Measurements from ENCODE around the gene ID2. TPM values are rescaled to one million over a fixed set of nuclear protein-coding genes. Genes with fewer than 3 reads are reported as not detected.

The ID2 gene
- total and polyA plus RNA-seq, 2 of the 13 experiments (the other 11 are each of a cell fraction or from before 2014, with no cell fraction given), result 214 to 719 TPM

GRCh38 chr2:8678731-8679566 lies 2.9 kb upstream of the ID2 start (continued):
- TF ChIP-seq CSRNP2 (CRISPR knock-in tag; conservative IDR thresholded peaks at IDR 0.05; ENCODE audit: low read depth), result 0 out of 2 replicates have a peak, but pooled peaks have one; percentile 47
- no peak for TF ChIP-seq EHMT2 (IDR thresholded peaks at IDR 0.05; ENCODE audit: borderline replicate concordance, low read depth, low read length)
- no peak for TF ChIP-seq TMF1 (CRISPR knock-in tag; IDR thresholded peaks at IDR 0.05; ENCODE audit: low read depth)
- TF ChIP-seq MTERF4 (CRISPR knock-in tag; IDR thresholded peaks at IDR 0.05), result peak; percentile 44; the same call in 1 of the 2 replicates
- 0 out of 2 replicates have a peak, but pooled peaks have one; percentile 16 for TF ChIP-seq ZNF770 (CRISPR knock-in tag; IDR thresholded peaks at IDR 0.05)
- peak; percentile 74 for TF ChIP-seq SALL1 (CRISPR knock-in tag; IDR thresholded peaks at IDR 0.05)
- peak; percentile 76 for TF ChIP-seq RARA (CRISPR knock-in tag; IDR thresholded peaks at IDR 0.05)
- TF ChIP-seq E2F1 (CRISPR knock-in tag; IDR thresholded peaks at IDR 0.05), result peak; percentile 53
- TF ChIP-seq MBD4 (IDR thresholded peaks at IDR 0.05; ENCODE audit: borderline replicate concordance, low read length), result no peak
- no peak for TF ChIP-seq FOXK2 (IDR thresholded peaks at IDR 0.05)
- TF ChIP-seq TCF12 (IDR thresholded peaks at IDR 0.05), result no peak
- 0 out of 2 replicates have a peak, but pooled peaks have one; percentile 48 for TF ChIP-seq TCF12 (CRISPR knock-in tag; IDR thresholded peaks at IDR 0.05)
- peak; percentile 13 for TF ChIP-seq DBP (CRISPR knock-in tag; IDR thresholded peaks at IDR 0.05; ENCODE audit: not compliant biosample characterization)
- TF ChIP-seq GMEB1 (CRISPR knock-in tag; IDR thresholded peaks at IDR 0.05; ENCODE audit: borderline replicate concordance), result peak; percentile 23; the same call in 1 of the 2 replicates
- peak; percentile 46; the same call in 1 of the 2 replicates for TF ChIP-seq ZNF333 (CRISPR knock-in tag; IDR thresholded peaks at IDR 0.05; ENCODE audit: borderline replicate concordance)
- peak; percentile 49; the same call in 1 of the 2 replicates for TF ChIP-seq ZNF788 (CRISPR knock-in tag; IDR thresholded peaks at IDR 0.05; ENCODE audit: borderline replicate concordance)
- peak; percentile 11; the same call in 1 of the 2 replicates for TF ChIP-seq ZNF639 (CRISPR knock-in tag; conservative IDR thresholded peaks at IDR 0.05)
- 0 out of 2 replicates have a peak, but pooled peaks have one; percentile 68 for TF ChIP-seq ZNF468 (CRISPR knock-in tag; IDR thresholded peaks at IDR 0.05)

Measured in HepG2 (cell line).